HK-2 (cell line): ENCODE results near the gene ATG7.
"Not testable (repeated sequence)": the region's sequence is repeated elsewhere in the genome, so short reads cannot be mapped to it uniquely, and the experiment has no call there.

Experiments used
- DNase-seq: peaks from one replicate; pipeline ENCODE4 v3.0.0-alpha.2; 2018; ENCODE audit not compliant: unreplicated experiment

ATG7 gene

DNA sequence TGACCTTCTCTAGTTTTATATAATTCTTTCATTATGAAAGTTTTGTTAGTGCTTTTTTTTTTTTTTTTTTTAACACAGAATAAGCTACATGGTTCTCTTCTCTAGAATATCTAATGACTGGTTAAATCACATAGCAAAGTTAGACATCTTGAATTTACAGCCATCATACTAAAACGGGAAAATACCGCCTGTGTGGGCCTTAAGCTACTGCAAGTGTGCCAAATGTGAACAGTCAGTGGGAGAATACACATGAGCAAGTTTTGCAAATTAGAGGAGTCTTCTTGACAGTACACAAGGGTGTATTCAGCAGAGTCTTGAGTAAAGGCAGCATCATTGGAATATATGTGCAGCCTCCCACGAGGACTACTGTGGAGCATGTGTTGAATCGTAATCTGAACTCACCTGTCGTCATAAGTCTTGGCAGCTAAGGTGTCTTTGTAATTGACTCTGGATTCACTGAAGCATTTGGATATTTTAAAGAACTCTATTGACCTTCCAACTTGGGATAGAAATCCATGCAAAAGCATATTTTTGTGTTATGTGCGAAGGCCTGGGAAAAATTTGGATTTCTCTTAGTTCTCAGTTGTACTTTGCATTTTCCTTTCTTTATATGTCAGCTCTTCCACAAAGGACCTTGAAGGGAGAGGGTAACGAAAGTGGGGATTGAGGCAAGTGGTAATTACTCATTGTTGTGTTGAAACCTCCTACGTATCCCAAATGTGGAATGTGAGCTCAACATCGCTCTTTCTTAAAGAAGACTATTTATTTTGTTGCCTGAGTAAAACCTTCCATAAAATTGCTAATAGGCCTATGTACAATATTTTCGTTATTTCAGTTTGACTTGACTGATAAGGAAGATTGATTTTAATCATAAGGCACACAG is 117.4 kb downstream of the ATG7 start:
- DNase-seq: no peak

DNA sequence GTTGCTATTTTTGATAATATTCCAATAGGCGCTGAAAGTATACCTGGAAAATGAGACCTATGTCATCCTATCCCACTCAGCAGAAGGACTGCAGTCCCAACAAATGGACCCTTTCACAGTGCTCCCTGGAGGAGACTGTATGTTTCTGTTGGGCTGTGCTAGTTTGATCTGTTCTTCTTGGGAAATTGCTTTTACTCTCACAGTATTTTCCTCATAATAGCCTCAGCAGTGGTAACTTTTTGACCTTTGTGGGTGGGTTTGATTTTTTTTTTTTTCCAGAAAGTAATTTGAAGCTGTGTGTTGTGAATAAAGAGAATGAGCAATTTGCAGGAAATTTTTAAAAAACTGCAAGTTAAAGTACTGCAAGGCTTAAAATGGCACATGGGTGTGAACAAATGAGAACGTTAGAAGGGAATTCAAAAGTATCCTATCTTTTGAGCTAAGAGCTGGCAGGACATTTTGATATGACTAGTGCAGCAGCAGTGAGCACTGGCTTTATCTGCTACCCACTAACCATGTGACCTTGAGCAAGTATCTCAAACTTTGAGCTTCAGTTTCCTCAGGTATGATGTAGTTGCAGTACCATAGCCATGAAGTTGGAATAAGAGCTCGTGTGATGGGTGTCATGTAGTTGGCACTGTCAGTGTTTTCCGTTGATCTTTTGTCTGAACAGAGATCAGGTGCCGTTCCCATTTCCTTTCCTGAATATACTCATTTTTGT is 118.4 kb downstream of the ATG7 start:
- no peak for DNase-seq

DNA sequence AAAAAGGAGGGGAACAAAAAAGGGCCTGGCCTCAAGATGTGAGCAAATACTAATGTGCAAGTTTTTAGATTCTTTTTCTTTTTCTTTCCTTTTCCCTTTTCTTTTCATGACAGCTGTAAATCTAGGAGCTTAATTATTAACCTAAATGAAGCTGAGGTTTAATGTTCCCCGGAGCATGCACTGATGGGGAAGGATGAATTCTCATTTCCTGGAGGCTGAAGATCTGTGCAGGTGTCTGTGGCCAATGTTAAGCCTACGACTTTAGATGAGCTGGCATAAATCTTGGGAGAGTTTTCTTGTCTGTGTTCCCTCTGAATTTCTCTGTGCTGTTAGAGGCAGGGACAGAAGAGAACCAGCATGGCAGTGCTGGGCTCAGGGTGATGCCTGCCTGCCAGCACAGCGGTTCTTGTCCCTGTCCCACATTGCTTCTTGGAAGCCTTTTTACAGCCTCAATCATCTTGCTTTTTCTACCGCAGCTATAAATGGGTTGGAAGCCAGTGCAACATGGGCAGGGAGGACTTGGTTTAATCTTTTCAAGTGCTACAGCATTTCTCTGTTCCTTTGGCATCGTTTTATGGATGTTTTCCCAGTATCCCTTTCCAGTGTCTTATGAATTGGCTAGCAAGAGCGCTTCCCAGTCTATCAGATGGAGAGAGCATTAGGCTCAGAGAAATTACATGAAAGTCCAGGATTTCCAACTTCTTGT is 119.1 kb downstream of the ATG7 start:
- peak; percentile 7 for DNase-seq

DNA sequence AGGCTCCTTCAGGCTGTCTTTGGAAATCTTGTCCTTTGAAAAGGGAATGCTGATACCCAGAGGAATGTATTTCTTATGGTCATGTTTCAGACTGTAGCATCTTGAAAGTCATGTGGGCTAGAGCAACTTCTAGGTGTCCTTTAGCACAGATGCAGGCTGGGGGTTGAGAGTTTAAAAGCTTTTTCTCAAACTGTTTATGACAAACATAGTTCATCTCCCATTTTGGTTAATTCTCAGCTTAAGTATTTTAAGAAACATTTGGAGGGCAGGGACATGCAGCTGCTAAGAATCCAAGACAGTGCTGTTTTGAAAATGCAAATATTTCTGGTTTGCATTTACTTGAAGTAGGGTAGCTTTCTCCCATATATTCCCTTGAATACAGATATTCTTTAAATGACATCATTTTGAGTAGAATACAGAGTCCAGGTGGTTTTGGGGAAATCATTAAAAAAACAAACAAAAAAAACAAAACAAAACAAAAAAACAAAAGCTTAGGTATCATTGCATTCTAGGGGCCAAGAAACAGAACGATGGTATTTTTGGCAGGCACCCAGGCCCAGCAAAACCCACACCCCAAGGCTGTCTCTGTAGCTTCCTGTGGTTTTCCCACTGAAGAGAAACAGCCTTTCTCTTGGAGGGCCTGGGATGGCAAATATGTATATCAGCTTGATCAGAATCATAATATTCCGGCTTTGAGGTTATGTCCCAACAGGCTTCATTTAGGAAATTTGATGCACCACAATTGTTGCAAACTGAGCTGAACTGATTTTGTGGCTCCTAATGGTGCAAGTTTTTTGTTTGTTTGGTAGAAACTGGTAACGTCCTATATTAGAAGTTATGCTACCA is 120.0 kb downstream of the ATG7 start:
- DNase-seq: no peak

DNA sequence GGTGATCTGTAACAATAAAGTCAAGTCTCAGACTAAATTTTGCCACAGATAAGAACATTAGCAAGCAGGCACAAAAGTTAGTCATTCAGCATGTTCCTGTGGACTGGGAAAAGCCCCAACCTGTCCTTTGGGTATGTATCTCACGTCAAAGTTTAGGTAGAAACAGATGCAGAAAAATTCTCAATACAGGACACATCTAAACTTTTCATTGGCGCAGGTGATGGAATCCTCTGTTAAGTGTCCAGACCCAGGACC is 120.6 kb downstream of the ATG7 start:
- DNase-seq: no peak

DNA sequence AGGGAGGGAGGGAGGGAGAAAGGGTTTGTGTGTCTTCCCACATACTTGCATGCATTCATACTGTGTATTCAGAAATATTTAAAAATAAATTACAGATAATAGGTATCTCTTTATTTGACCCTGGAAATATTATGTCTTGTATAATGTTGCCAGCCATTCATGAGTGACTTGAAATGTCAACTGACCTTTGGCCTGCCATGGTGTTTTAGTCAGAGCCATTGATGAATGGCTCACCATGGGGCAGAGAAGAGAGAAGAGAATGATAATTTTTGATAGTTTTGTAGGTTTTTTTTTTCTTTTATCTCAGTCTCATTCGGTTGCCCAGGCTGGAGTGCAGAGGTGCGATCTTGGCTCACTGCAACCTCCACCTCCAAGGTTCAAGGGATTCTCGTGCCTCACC is 121.2 kb downstream of the ATG7 start:
- no peak for DNase-seq

DNA sequence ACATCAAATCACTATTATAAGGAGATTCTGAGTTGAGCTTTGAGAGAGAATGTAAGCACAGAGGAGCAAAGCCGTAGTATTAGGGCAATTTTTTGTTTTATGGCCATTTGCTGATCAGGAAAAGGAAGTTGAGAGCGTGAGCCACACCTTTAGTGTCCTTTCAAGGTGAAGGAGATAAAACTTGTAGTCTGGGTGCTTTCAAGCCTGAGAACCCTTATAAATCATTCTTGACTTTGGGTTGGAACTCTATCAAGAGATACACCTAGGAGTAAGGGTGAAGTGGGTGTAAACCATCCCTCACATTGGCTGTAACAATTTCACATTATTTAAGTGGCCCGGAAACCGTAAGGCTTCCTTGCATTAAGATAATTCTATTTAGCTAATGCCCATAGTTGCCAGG is 122.2 kb downstream of the ATG7 start:
- DNase-seq: no peak

DNA sequence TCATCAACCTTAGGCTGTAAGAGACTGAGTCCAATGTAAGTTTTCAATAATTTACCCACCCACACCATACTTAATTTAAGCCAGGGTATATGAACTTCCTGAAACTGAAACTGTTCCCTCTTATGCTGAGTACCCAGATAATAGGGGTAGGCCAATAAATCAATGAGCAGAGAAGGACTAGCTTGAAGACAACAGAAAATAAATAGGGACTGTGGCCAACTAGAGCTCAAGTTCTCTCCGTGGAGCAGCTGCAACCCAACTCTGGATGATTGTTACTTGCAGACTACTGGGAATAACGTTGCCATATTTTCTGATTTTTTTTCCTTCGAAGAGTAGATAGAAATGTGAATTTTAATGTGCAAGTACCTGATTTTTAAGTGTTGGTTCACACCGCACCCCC is 128.0 kb downstream of the ATG7 start:
- DNase-seq: no peak

DNA sequence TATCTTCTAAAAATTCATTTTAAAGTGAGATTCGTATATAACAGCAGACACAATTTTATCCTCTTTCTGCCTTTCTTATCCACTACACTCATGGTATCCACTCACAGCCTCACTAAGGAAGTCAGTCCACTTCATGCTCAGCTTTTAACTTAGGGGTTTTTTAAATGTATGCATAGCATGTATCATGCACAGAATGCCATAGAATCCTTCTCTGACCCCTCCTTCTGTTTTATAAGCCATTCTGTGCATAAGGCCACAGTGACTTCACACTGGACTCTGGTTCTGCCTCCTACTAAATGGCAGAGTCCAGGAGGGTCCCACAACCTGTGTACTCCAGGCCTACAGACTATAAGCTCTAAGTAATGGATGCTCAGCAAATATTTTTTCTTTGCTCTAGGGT is 129.2 kb downstream of the ATG7 start:
- DNase-seq: no peak

DNA sequence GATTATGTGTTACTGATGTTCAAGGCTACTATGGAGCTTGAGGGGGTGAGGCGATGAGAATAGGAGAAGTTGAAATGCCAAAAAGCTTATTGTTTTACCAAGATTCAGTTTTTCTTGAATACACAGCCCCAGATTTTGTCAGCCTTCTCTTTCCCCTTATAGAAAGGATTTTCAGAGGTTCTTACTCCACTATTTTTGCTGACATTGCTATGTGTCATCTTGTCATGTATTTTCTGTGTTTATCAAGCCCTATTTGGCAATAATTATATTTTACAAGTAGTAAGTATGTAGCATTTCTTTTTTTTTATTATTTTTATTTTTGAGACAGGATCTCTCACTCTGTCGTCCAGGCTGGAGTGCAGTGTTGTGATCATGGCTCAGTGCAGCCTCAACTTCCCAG is 133.1 kb downstream of the ATG7 start:
- no peak for DNase-seq

DNA sequence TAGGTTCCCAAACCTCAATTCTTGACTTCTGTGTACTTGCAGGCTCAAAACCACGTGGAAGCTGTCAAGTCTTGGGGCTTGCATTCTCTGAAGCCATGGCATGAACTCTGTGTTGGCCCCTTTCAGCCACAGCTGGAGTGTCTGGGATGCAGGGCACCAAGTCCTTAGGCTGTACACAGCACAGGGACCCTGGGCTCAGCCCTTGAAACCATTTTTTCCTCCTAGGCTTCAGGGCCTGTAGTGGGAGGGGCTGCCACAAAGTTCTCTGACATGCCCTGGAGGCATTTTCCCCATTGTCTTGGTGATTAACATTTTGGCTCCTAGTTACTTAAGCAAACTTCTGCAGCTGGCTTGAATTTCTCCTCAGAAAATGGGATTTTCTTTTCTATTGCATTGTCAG is 135.4 kb downstream of the ATG7 start:
- no peak for DNase-seq

DNA sequence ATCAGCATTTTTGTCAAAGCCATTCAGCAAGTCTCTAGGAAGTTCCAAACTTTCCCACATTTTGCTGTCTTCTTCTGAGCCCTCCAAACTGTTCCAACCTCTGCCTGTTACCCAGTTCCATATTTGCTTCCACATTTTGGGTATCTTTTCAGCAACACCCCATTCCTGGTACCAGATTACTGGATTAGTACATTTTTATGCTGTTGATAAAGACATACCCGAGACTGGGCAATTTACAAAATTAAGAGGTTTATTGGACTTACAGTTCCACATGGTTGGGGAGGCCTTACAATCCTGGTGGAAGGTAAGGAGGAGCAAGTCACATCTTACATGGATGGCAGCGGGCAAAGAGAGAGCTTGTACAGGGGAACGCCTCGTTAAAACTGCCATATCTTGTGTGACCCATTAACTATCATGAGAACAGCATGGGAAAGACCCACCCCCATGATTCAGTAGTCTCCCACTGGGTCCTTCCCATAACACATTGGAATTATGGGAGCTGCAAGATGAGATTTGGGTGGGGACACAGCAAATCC is 136.2 kb downstream of the ATG7 start:
- not testable (repeated sequence) for DNase-seq

DNA sequence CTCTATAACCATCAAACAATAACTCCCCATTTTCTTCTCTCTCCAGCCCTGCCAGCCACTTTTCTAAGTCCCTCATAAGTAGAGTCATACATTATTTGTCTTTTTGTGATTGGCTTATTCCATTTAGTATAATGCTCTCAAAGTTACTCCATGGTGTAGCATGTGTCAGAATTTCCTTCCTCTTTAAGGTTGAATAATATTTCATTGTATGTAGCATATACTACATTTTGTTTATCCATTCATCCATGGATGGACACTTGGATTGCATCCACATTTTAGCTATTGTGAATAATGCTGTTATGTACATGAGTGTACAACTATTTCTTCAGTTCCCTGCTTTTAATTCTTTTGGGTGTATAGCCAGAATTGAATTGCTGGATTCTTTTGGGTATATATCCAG is 138.4 kb downstream of the ATG7 start:
- no peak for DNase-seq

DNA sequence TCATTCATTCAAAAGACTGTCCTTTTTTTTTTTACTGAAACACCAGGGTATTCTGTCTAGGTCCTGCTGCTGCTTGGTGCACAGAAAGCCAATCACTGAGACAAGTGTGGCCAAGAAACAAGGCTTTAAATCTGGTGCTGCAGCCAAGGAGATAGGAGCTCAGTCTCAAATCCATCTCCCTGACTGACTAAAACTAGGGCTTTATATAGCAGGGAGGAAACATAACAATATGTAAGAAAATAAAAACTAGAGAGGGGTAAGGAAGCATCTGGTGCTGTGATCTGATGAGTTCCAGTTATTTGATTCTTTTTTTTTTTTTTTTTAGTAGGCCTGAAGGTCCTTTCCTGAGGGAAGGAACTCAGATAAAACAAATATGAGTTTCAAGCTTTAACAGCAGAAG is 139.8 kb downstream of the ATG7 start:
- no peak for DNase-seq

DNA sequence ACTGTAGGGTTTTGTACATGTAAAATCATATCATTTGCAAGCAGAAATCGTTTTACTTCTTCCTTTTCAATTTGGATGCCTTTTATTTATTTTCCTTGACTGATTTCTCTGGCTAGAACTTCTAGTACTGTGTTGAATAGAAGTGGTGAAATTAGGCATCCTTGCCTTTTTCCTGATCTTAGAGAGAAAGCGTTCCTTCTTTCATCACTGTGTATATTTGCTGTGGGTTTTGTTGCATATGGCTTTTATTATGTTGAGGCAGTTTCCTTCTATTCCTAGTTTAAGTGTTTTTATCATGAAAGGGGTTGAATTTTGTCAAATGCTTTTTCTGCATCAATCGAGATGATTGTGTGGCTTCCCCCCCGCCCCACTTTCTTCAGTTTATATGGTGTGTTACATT is 140.9 kb downstream of the ATG7 start:
- DNase-seq: no peak

DNA sequence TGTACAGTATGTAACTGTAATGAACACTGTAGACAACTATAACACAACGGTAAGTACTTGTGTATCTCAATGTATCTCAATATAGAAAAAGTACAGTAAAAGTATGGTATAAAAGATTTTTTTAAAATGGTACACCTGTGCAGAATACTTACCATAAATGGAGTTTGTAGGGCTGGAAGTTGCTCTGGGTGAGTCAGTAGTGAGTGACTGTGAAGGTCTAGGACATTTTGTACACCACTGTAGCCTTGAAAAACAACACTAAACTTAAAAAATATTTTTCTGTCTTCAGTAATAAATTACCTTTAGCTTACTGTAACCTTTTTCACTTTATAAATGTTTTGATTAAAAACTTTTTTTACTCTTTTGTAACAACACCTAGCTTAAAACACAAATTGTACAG is 142.9 kb downstream of the ATG7 start:
- no peak for DNase-seq

DNA sequence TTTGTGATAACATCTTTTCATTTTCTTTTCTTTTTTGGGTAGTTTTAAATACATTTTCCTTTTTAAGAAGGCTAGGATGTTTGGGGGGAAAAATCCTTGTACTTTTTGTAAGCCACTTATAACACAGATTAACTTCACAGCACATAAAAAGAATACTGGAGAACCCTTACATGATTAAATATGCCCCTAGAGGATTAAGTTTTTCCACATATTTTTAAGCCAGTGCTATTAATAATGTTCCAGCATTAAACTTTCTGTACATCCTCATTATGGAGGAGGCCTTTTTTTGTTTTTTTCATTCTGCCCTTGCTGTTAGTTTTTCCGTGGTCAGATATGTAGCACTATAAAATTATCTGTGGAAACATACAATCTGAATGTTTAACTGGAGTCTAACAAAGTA is 147.9 kb downstream of the ATG7 start:
- no peak for DNase-seq

DNA sequence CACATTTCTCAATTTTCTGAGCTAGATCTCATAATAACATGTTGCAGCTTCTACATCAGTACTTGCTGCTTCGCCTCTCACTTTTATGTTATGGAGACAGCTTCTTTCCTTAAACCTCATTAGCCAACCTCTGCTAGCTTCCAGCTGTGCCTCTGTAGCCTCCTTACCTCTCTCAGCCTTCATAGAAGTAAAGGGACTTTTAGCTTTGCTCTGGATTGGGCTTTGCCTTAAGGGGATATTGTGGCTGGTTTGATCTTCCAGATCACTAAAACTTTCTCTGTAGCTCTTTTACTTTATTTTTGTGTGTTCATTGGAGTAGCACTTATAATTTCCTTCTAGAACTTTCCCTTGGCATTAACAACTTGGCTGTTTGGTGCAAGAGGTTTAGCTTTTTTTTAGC is 150.1 kb downstream of the ATG7 start:
- DNase-seq: no peak

DNA sequence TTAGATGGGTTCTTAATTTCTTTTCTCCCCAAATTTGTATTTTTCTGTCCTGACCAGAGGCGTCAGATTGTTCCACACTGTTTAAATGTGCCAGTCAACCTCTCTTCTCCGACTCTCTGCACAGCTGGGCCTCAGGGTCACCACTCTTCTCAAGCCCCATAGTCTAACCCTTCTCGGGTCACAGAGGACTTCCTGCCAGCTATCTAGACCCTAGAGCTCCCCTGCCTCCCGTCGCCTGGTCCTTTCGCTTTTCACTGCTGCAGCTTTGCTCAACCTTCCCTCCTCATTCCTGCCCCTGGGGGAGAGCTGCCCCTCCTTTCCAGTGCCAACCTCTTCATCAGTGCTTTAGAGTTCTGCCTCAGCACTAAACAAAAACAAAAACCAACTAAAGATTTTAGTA is 151.7 kb downstream of the ATG7 start:
- no peak for DNase-seq

DNA sequence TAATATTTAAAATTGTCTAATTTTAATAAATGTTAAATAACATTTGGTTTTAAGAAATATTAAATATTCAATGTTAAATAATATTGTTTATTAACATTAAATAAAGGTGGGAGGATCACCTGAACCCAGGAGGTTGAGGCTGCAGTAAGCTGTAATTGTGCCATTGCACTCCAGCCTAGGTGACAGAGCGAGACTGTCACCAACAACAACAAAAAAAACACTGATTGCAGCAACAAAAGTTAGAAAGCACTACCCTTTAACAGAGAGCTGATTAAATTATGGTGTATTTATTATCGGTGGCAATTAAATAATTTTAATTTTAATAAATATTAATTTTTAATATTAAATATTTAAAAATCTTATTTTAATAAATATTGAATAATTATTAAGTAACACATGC is 152.1 kb downstream of the ATG7 start:
- no peak for DNase-seq

DNA sequence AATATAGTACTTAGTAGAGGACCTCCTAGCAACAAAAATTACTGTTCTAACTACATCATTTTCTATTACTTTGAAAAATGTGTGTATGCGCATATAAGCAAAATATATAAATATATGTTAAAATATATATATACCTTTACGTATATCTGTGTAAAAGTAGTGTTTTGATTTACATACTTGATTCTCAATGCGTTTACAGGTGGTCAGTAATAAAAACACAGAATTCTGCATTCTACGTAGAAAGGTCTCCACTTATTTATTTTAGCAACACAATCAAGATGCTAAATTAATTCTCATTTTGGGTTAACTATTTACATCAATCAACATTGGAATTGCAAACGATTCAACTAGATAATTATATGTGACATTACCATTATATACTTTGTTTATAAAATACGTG is 158.0 kb downstream of the ATG7 start:
- DNase-seq: no peak

DNA sequence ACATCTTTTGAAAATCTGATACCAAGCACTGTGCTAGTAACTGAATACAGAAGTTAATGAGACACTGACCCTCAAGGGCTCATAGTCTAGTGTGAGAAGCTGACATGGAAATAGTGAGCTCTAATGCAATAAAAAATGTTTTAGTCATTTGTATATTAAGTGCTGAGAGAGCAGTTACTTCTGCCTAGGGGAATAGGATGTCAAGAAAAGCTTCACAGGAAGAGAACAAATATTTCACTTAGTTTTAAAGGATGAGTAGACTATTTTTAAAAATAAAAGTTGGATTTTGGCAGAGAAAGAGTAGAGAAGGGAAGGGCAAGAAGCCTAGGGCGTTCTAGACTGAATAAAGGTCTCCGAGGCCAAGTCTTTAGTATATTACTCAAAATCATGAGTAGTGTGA is 158.4 kb downstream of the ATG7 start:
- no peak for DNase-seq
